ENCODE results near the gene CPEB4. TPM values are rescaled to one million over a fixed set of nuclear protein-coding genes. Genes with fewer than 3 reads are reported as not detected.

The CPEB4 gene
- total and polyA plus RNA-seq, 10 of the 15 experiments (the other 5 are each of a cell fraction or from before 2014, with no cell fraction given), result 6.9 to 33.1 (median 20.4) TPM

DNA sequence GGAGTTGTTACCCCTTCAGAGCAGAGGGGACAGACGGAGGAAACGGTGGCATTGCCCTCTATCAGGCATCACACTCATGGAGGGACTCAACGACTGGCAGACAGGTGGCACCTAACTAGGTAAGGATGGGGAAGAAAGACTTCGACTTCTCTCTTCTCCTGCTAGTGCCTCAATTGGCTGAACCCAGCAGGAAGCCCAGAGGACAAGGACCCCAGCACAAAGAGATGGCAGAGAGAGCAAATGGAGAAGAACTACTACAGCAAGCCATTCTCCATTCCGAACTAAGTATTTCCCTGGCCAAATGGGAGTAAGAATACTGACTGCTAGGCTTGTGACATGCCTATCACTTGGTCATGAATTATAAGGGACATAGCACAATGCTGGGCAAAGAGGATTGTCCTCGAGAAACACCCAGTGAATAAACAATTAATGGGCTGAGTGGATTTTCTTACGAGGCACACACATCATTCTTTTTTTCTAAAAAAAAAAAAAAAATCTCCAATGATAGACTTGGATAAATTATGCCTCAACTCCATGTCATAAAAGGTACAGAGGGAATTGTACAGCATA is 35.3 kb upstream of the CPEB4 start (continued):
- TF ChIP-seq MEF2A (IDR thresholded peaks at IDR 0.05; ENCODE audit: insufficient read depth, low read depth, low read length), result no peak
- TF ChIP-seq USF2 (IDR thresholded peaks at IDR 0.05; ENCODE audit: borderline replicate concordance, low read depth, low read length), result no peak
- no peak for TF ChIP-seq ZSCAN29 (IDR thresholded peaks at IDR 0.05)
- no peak for TF ChIP-seq JUND (IDR thresholded peaks at IDR 0.05; ENCODE audit: low read depth, low read length)
- TF ChIP-seq RAD21 (IDR thresholded peaks at IDR 0.05; ENCODE audit: insufficient read depth, low read depth, low read length), result no peak
- TF ChIP-seq SMARCA5 (IDR thresholded peaks at IDR 0.05), result no peak

GRCh38 chr5:173853370-173854131 is 34.6 kb upstream of the CPEB4 start:
- peaks cover 3% of the 10 kb centered on the region; the same call in 2 of the 3 replicates for H3K9me3 ChIP-seq (replicated peaks; ENCODE audit: control insufficient read depth, insufficient read depth, low read length)
- SMC1A ChIA-PET (ENCODE audit: uncharacterized antibody, unreplicated experiment), result interaction anchor here (0.8 kb wide), 1 partner anchor 9 kb away, joined by 3 read pairs; no protein-coding TSS in a partner anchor
- 60% methylated on average over 10 of the region's 11 CpGs for WGBS (ENCODE audit: insufficient coverage, insufficient replicate concordance, low lambda C conversion rate, missing lambda C conversion rate)
- H3K4me1 ChIP-seq (ENCODE audit: control insufficient read depth, insufficient read depth, low read length), result no peaks in the 10 kb centered on the region
- intact Hi-C loops (cut with micrococcal nuclease; ENCODE audit: unreplicated experiment), result no loop called here
- CTCF ChIA-PET, result no interaction called here
- H3K4me3 ChIP-seq, result no peak overlapping the region
- in situ Hi-C loops (cut with MboI), result no loop called here
- H4K20me1 ChIP-seq (ENCODE audit: control insufficient read depth, insufficient read depth), result no peaks in the 10 kb centered on the region
- no peaks in the 10 kb centered on the region for H3K36me3 ChIP-seq (ENCODE audit: control insufficient read depth in 2 of 2, insufficient read depth in 2 of 2, low read length in 1 of 2)
- no peaks in the 10 kb centered on the region for H3K79me2 ChIP-seq (ENCODE audit: control insufficient read depth, insufficient read depth, low read length)
- POLR2A ChIA-PET, result no interaction called here
- DNase-seq (ENCODE audit: low read depth, low spot score), result no peak
- no peak overlapping the region for H3K4me2 ChIP-seq (ENCODE audit: control insufficient read depth, insufficient read depth)
- H3K27me3 ChIP-seq (replicated peaks in 1 of 2; ENCODE audit: control insufficient read depth in 2 of 2, insufficient read depth in 2 of 2, low read length in 1 of 2), result no peaks in the 10 kb centered on the region
- no peak for ATAC-seq
- no peak overlapping the region for H3K27ac ChIP-seq (ENCODE audit: control insufficient read depth, insufficient read depth)
- RAD21 ChIA-PET (ENCODE audit: unreplicated experiment), result no interaction called here
- FAIRE-seq, result no peak
- H3K9ac ChIP-seq (ENCODE audit: control insufficient read depth, insufficient read depth, low read length), result no peak overlapping the region
- BruUV-seq (replicated peaks), result no TSS peak
- H2AFZ ChIP-seq (ENCODE audit: control insufficient read depth, low read depth, low read length), result no peak overlapping the region; the same call in 1 of the 2 replicates
- TF ChIP-seq HDGF (IDR thresholded peaks at IDR 0.05) (no peak), KAT2A (conservative IDR thresholded peaks at IDR 0.05; ENCODE audit: control insufficient read depth, low read depth, low read length) (no peak), SMAD5 (IDR thresholded peaks at IDR 0.05; ENCODE audit: low read depth) (no peak), SUPT20H (IDR thresholded peaks at IDR 0.05; ENCODE audit: borderline replicate concordance, control insufficient read depth, low read depth, low read length) (no peak), ZNF622 (IDR thresholded peaks at IDR 0.05) (no peak), DPF2 (IDR thresholded peaks at IDR 0.05) (no peak), SMARCA5 (IDR thresholded peaks at IDR 0.05) (no peak), CHD4 (IDR thresholded peaks at IDR 0.05) (no peak), TARDBP (IDR thresholded peaks at IDR 0.05; ENCODE audit: borderline replicate concordance) (no peak), ZBED1 (IDR thresholded peaks at IDR 0.05; ENCODE audit: borderline replicate concordance) (no peak), GABPA (IDR thresholded peaks at IDR 0.05; ENCODE audit: low read depth) (no peak), IKZF2 (IDR thresholded peaks at IDR 0.05) (no peak)
- TF ChIP-seq, protein P1, sequence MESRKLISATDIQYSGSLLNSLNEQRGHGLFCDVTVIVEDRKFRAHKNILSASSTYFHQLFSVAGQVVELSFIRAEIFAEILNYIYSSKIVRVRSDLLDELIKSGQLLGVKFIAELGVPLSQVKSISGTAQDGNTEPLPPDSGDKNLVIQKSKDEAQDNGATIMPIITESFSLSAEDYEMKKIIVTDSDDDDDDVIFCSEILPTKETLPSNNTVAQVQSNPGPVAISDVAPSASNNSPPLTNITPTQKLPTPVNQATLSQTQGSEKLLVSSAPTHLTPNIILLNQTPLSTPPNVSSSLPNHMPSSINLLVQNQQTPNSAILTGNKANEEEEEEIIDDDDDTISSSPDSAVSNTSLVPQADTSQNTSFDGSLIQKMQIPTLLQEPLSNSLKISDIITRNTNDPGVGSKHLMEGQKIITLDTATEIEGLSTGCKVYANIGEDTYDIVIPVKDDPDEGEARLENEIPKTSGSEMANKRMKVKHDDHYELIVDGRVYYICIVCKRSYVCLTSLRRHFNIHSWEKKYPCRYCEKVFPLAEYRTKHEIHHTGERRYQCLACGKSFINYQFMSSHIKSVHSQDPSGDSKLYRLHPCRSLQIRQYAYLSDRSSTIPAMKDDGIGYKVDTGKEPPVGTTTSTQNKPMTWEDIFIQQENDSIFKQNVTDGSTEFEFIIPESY (IDR thresholded peaks at IDR 0.05), result no peak
- TF ChIP-seq, protein P2, sequence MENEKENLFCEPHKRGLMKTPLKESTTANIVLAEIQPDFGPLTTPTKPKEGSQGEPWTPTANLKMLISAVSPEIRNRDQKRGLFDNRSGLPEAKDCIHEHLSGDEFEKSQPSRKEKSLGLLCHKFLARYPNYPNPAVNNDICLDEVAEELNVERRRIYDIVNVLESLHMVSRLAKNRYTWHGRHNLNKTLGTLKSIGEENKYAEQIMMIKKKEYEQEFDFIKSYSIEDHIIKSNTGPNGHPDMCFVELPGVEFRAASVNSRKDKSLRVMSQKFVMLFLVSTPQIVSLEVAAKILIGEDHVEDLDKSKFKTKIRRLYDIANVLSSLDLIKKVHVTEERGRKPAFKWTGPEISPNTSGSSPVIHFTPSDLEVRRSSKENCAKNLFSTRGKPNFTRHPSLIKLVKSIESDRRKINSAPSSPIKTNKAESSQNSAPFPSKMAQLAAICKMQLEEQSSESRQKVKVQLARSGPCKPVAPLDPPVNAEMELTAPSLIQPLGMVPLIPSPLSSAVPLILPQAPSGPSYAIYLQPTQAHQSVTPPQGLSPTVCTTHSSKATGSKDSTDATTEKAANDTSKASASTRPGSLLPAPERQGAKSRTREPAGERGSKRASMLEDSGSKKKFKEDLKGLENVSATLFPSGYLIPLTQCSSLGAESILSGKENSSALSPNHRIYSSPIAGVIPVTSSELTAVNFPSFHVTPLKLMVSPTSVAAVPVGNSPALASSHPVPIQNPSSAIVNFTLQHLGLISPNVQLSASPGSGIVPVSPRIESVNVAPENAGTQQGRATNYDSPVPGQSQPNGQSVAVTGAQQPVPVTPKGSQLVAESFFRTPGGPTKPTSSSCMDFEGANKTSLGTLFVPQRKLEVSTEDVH (IDR thresholded peaks at IDR 0.05; ENCODE audit: low read depth, partially characterized antibody), result no peak
